GM18858 (cell line): ENCODE results near the gene MOK.

Source experiments
- ATAC-seq: cut with Tn5 transposase; IDR thresholded peaks from one replicate; pipeline ENCODE4 v1.9.1; 2021; ENCODE audit not compliant: unreplicated experiment

MOK gene

GRCh38 chr14:102208741-102209140, 96.2 kb downstream of the MOK start:
- ATAC-seq, result no peak

GRCh38 chr14:102207831-102208365, 97.1 kb downstream of the MOK start:
- ATAC-seq, result no peak

DNA sequence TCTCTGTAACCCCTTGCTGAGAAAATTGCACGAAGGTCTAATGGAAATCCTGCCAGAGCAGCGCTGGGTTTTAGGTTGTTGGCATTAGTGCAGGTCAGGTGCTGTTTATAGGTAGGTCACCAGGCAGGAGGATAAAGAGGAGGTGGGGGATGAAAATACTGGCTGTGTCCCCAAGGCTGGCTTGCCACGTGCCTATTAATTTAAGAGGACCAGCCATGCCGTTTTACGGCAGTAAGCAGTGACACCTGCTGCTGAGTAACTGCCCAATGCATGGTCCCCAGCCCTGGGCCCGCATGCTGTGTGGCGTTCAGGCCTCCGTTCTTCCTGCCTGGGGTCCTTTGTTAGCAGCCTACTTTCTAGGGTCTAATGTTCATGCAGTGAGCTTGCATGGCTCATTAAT, 98.0 kb downstream of the MOK start:
- ATAC-seq, result no peak

GRCh38 chr14:102205560-102205959, 99.4 kb downstream of the MOK start:
- ATAC-seq, result no peak

DNA sequence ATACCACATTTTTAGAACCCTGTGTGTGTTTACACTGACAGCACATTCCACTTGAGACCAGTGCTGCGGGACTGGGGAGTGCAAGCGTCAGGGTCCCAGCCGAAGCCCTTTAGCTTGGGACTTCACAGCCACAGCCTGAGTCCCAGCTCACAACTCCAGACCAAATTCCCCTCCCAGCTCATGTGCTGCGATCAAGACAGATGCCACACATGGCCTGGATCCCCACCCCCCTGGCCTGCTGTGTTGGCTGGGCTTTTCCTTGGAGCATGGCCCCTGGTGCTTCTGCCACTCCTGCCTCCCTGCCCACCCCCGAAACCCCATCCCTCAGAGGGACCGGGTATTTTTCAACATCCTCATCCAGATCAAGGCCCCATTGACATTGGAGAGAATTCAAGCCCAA, 101.6 kb downstream of the MOK start:
- no peak for ATAC-seq

GRCh38 chr14:102202944-102203343, 102.0 kb downstream of the MOK start:
- no peak for ATAC-seq

DNA sequence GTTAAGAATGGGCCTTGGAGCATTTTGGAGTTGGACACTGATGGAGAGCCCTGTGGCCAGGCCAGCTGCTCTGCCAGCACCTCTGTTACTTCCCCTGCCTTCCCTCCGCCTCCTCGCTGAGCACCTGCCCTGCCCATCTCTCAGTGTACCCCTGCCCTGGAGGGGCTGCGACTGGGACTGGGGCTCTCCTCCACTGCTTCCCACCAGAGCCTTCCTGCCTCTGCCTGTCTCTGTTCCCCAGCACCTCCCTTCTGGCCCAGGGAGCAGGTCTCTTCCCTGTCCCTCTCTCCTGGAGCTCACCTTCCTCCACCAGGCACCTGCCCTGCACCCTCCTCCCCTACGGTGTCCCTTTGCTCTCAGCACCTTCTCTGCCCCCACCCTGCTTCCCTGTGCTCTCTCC, 103.2 kb downstream of the MOK start:
- ATAC-seq, result no peak

GRCh38 chr14:102201353-102201738, 103.6 kb downstream of the MOK start:
- ATAC-seq, result no peak

GRCh38 chr14:102200690-102201352, 104.1 kb downstream of the MOK start:
- no peak for ATAC-seq

DNA sequence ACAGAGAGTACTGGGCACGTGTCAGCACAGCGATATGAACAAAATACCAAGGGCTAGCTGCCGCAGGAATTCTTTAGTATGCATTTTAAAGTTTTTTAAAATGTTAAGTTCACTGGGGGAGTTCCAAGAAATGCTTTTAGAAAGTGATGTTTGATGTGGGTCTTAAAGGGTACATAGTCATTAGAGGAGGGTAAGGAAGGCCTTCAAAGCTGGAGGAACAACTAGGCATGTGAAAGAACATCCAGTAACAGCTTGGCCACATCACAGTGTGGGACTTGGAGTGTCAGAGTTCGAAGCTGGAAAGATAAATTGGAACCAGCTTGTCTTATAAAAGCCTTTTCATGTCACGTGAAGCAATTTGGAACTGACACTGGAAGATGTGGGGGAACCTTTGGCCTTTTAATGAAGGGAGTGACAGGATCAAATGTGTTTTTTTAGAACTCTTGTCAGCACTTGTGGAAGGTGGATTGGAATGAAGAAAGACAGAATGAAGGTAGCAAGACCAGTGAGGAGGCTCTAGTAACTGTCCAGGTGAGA, 107.6 kb downstream of the MOK start:
- no peak for ATAC-seq

DNA sequence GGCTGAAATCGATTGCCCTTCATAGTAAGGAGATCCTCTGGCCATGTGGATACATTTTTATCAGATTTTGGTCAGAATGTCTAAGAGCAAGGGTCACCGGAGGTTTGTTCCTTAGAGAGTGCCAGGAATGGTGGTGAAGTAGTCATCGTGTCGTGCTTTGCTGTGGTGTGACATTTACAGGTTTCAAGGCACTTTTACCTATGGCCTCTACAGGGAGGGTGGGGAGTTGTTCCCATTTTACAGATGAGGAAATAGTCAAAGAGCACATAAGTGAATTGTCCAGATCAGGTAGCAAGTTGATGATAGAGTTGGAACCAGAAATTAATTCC, 108.1 kb downstream of the MOK start:
- ATAC-seq, result no peak

- no peak for ATAC-seq
These were observed 108.7 kb downstream of the MOK start for GRCh38 chr14:102196039-102196901.

DNA sequence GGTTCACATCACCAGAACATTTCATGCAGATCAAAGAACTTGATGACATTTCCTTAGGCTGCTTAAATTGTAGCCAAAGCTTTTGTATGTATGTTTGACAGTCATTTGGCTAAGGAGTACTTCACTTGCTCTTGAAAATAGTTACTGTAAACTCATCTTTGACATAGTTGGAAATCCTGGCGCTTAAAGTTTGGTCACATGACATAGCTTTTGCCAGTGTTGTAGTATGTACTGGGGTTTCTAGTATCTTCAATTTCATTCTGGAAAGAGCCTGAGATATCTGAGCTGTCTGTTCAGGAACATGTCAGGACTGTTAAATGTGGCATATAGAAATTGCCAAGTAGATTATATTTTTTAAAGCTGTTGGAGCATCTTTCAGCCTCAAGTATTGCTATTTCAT, 109.5 kb downstream of the MOK start:
- ATAC-seq, result no peak

DNA sequence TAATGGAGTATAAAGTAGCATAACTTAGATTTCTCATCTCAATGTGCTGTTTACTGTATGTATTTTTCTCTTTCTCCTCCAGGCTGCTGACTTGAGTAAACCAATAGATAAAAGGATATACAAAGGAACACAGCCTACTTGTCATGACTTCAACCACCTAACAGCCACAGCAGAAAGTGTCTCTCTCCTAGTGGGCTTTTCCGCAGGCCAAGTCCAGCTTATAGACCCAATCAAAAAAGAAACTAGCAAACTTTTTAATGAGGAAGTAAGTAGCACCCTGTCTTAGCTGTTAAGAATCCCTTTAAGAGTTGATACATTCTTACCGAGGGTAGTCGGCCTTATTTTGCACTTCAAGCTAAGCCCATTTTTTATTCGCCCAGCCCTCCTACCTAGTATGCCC, 110.1 kb downstream of the MOK start:
- no peak for ATAC-seq

DNA sequence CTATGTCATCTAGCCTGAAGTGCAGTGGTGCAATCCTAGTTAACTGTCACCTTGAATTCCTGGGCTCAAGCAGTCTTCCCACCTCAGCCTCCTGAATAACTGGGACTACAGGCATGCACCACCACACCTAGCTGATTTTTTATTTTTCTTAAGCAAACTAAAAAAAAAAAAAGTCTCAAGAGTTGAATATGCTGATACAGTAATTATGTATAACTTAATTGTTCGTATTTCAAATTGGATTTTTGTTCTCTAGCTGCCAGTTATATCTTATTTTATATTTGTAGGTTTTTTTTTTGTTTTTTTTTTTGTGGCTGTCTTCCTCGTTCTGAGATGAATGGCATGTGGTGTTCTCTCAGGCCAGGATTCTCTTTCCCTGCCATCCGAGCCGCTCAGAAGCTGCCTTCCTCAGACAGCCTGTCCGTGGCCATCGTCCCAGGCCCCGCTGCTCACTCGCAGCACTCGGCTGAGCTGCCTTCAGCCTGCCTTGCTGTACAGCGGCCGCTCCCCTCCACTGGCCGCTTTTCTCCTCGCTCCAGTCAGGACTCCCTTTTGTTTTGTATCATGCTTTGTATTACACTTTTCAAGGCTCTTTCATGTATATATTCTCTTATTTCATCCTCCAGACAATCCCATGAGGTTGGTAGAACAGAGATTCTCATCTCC, 112.0 kb downstream of the MOK start:
- no peak for ATAC-seq

DNA sequence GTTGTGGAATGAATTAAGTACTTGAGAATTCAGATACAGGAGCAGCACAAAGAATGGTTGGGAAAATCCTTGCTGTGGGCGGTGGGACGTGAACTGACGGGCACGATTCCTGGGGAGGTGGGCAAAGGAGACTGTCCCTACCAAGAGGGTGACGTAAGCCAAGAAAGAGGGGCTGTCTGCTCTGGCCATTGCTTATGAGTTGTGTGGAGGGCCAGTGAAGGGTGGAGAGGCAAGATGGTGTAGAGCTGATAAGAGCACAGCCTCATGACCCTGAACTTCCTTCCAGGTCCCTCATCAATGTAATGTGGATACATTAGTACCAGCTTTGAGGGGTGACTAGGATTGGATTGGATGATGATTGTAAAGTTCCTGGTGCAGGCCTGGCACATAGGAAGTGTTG, 115.1 kb downstream of the MOK start:
- ATAC-seq, result no peak

- no peak for ATAC-seq
These were observed 116.8 kb downstream of the MOK start for GRCh38 chr14:102188187-102188586.

DNA sequence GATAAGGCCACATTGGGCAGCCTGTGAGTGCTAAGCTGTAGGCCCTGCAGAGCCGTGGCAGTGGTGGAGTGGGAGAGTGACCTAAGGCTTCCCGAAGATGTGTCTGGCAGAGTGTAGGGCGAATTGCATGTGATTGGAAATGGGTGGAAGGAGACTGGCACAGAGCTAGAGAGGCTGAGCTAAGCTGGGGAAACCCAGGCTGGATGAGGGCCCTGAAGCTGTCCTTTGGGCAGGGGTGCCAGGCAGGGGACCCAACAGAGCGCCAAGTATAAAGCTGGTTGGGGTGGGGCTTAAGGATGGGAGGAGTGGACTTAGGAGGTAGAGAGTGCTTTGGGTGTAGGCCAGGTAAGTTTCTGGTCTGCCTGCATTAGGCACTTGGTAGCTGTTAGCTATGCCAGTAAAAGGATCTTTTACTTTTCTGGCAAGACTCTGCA, 117.4 kb downstream of the MOK start:
- ATAC-seq, result no peak

DNA sequence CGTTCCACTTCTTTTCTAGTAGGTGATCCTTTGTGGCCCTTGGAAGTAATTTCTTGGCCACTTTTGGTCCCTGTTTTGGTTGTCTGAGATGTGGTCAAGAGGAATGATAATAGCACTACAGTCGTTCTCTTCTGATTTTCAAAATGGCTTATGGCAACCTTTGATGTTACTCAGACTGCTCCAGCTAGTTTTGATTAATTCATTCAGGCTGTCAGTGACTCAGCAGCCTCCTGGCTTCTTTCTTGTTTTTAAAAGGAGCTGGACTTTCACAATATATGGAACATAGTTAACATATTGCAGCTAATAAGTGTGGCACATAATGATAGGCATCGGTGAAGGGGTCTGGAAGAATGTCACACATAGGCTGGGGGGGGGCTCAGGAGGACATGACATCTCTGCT, 117.9 kb downstream of the MOK start:
- no peak for ATAC-seq

GRCh38 chr14:102185360-102185759, 119.6 kb downstream of the MOK start:
- no peak for ATAC-seq

DNA sequence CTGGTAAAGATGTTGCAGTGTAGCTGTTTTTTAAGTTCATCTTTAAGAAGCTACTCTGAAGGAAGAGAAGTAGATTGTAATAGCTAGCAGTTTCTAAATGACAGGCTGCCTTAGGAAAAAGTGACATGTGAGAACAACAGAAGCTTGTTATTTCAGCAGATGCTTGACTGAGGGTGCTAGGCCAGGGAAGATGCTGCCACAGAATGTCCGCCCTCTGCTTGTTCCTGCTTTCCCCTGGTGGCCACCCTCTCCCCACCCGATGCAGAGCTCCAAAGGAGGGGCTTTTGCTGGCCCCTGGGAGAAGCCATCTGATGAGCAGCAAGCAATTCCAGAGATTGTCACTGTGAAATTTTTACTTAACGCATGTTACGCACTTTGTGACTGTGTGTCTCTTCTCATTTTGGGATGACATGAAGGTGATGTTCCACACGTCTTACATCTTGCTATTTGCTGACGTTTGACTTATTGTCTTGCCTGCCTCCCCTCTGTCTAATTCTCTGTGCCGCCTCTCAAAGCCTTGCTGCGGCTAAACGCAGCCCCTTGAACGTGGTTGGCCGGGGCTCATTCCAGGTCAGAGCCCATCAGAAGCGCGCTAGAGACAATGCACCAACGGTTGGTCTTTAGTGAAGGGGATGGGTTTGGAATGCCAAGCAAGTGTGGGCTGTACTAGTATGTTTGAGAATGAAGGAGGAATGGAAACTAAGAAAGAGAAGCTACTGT, 120.5 kb downstream of the MOK start:
- no peak for ATAC-seq
